ENCODE data around the gene SKOR1. TPM values are rescaled to one million over a fixed set of nuclear protein-coding genes. Genes with fewer than 3 reads are reported as not detected.

The SKOR1 gene
- total and polyA plus RNA-seq, 2 experiments from 2014 or later: 0.23 to 0.52 TPM

DNA sequence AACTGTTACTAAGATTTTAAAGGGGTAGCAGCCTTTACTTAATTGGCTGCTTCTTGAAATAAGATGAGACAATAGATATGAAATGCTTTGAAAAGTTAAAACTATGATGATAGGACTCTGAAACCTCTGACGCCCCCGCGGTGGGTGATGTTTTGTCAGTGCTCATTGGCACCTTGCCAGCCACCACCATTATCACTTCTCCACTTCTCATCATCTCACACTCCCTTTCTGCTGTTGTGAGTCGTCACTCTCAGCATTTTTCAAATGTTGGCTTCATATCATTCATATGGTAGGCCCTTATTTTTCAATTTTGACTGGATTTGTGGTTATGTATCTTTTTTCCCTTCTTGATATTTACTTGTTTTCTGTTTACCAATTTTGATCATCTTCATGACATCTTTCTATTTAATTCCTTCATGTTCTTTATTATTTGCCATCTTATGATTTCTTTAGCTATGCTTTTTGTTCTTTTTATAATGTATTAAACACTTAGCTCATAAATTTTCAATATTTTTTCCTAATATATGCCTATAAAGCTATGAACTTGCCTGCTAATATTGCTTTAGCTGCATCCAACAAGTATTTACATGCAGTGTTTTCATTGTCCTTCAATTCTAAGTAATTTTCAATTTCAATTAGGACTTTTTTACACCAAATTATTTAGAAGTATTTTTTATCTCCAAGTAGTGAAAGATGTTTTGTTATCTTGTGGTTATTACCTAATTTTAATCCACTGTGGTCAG is 30.3 kb upstream of the SKOR1 start:
- Histone ChIP-seq H3K9me3 (ENCODE audit: low read depth) (no peaks in the 10 kb centered on the region), H3K27ac (no peak overlapping the region), H3K36me3 (replicated peaks; ENCODE audit: insufficient read depth, low read depth) (no peaks in the 10 kb centered on the region), H4K20me1 (ENCODE audit: insufficient read depth, poor library complexity, severe bottlenecking) (no peaks in the 10 kb centered on the region), H2AFZ (no peak overlapping the region), H3K4me1 (ENCODE audit: insufficient read depth) (no peaks in the 10 kb centered on the region), H3K79me2 (no peaks in the 10 kb centered on the region), H3K9me2 (replicated peaks; ENCODE audit: insufficient read depth) (no peaks in the 10 kb centered on the region), H3K4me2 (no peak overlapping the region), H3K4me3 (no peak overlapping the region), H3K27me3 (no peaks in the 10 kb centered on the region)
- 93% methylated on average over 4 of the region's 4 CpGs for WGBS (ENCODE audit: low lambda C conversion rate, missing lambda C conversion rate)
- no peak for TF ChIP-seq EZH2phosphoT487 (IDR thresholded peaks at IDR 0.05; ENCODE audit: low read depth, severe bottlenecking, unreplicated experiment)
- no peak for TF ChIP-seq EZH2 (IDR thresholded peaks at IDR 0.05; ENCODE audit: borderline replicate concordance)
- TF ChIP-seq, protein P1, sequence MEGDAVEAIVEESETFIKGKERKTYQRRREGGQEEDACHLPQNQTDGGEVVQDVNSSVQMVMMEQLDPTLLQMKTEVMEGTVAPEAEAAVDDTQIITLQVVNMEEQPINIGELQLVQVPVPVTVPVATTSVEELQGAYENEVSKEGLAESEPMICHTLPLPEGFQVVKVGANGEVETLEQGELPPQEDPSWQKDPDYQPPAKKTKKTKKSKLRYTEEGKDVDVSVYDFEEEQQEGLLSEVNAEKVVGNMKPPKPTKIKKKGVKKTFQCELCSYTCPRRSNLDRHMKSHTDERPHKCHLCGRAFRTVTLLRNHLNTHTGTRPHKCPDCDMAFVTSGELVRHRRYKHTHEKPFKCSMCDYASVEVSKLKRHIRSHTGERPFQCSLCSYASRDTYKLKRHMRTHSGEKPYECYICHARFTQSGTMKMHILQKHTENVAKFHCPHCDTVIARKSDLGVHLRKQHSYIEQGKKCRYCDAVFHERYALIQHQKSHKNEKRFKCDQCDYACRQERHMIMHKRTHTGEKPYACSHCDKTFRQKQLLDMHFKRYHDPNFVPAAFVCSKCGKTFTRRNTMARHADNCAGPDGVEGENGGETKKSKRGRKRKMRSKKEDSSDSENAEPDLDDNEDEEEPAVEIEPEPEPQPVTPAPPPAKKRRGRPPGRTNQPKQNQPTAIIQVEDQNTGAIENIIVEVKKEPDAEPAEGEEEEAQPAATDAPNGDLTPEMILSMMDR (IDR thresholded peaks at IDR 0.05; ENCODE audit: poor library complexity): no peak
- DNase-seq (ENCODE audit: low spot score): no peak

DNA sequence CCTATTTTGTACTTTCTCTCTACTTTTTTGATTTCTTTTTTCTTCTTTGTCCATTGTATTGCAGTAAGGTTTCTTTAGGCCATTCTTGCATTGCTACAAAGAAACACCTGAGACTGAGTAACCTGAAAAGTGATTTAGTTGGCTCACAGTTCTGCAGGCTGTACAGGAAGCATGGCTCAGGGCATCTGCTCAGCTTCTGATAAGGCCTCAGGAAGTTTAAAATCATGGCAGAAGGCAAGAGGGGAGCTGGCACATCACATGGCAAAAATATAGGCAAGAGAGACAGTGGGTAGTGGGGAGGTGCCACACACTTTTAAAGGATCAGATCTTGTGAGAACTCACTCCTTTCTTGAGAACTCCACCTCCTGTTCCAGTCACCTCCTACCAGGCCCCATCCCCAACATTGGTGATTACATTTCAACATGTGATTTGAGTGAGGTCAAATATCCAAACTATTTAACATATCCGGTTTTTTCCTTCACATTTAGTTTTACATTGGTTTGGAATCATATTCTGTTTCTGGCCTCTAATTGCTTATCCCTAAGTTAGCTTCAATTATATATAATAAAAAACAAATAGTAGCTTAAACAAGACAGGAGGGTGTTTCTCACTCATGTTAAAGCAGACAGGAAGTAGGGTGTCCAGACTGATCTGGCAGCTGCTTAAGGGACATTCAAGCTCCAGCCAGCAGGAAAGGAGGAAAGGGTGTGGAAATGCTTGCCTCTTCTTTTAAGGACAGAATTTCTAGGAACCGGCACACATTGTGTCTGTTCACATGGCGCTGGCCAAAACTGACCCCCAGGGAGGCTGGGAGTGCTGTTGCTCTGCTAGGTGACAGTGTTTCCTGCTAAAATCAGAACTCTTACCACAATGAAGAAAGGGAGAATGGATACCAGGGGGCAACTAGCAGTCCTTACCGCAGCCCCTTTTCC is 28.8 kb upstream of the SKOR1 start:
- no peaks in the 10 kb centered on the region for H3K79me2 ChIP-seq
- no peaks in the 10 kb centered on the region for H3K4me1 ChIP-seq (ENCODE audit: insufficient read depth)
- H2AFZ ChIP-seq: no peak overlapping the region
- no peaks in the 10 kb centered on the region for H3K9me2 ChIP-seq (replicated peaks; ENCODE audit: insufficient read depth)
- H3K36me3 ChIP-seq (replicated peaks; ENCODE audit: insufficient read depth, low read depth): no peaks in the 10 kb centered on the region
- no peaks in the 10 kb centered on the region for H4K20me1 ChIP-seq (ENCODE audit: insufficient read depth, poor library complexity, severe bottlenecking)
- H3K27me3 ChIP-seq: no peaks in the 10 kb centered on the region
- H3K27ac ChIP-seq: no peak overlapping the region
- TF ChIP-seq EZH2 (IDR thresholded peaks at IDR 0.05; ENCODE audit: borderline replicate concordance): no peak
- TF ChIP-seq, protein P1 (IDR thresholded peaks at IDR 0.05; ENCODE audit: poor library complexity): no peak
- no peak for TF ChIP-seq EZH2phosphoT487 (IDR thresholded peaks at IDR 0.05; ENCODE audit: low read depth, severe bottlenecking, unreplicated experiment)
- H3K9me3 ChIP-seq (ENCODE audit: low read depth): no peaks in the 10 kb centered on the region
- H3K4me3 ChIP-seq: no peak overlapping the region
- H3K4me2 ChIP-seq: no peak overlapping the region
- WGBS (ENCODE audit: low lambda C conversion rate, missing lambda C conversion rate): 87% methylated on average over 4 of the region's 4 CpGs
- no peak for DNase-seq (ENCODE audit: low spot score)

DNA sequence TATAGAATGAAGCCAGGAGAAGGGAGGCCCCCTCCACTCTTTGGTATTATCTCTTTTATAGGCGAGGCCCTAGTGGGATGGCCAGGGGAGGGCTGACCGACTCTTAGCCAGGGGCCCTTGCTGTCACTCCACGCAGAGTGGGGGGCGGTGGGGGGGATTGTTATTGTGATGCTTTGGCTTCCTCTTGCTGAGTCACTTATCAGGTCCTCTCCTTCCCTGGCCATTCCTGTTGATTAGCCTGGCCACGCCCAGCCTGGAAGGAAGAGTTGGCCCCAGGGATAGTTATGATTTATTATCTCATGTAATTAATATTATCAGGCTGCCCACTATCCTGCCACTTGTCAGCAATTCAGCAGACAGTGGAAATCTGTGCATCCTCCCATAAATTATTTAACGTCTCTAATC is 25.5 kb upstream of the SKOR1 start:
- TF ChIP-seq, protein P1 (IDR thresholded peaks at IDR 0.05; ENCODE audit: poor library complexity): no peak
- TF ChIP-seq EZH2phosphoT487 (IDR thresholded peaks at IDR 0.05; ENCODE audit: low read depth, severe bottlenecking, unreplicated experiment): no peak
- no peak for TF ChIP-seq EZH2 (IDR thresholded peaks at IDR 0.05; ENCODE audit: borderline replicate concordance)
- H3K27me3 ChIP-seq: no peaks in the 10 kb centered on the region
- no peak for DNase-seq (ENCODE audit: low spot score)
- no peaks in the 10 kb centered on the region for H3K79me2 ChIP-seq
- no peaks in the 10 kb centered on the region for H4K20me1 ChIP-seq (ENCODE audit: insufficient read depth, poor library complexity, severe bottlenecking)
- H3K4me2 ChIP-seq: no peak overlapping the region
- 82% methylated on average over 3 of the region's 6 CpGs for WGBS (ENCODE audit: low lambda C conversion rate, missing lambda C conversion rate)
- H3K4me1 ChIP-seq (ENCODE audit: insufficient read depth): no peaks in the 10 kb centered on the region
- H2AFZ ChIP-seq: no peak overlapping the region
- H3K9me2 ChIP-seq (replicated peaks; ENCODE audit: insufficient read depth): no peaks in the 10 kb centered on the region
- H3K36me3 ChIP-seq (replicated peaks; ENCODE audit: insufficient read depth, low read depth): no peaks in the 10 kb centered on the region
- no peaks in the 10 kb centered on the region for H3K9me3 ChIP-seq (ENCODE audit: low read depth)
- H3K4me3 ChIP-seq: no peak overlapping the region
- no peak overlapping the region for H3K27ac ChIP-seq
